Measurements from ENCODE around the gene STUB1.
A peak's percentile ranks its signal among the peaks of the same experiment; 100 is the strongest.

Gene STUB1

GRCh38 chr16:676913-677312 is 3.3 kb upstream of the STUB1 start:
- TF ChIP-seq NFIC (IDR thresholded peaks at IDR 0.05), result no peak
- TF ChIP-seq USF1 (IDR thresholded peaks at IDR 0.05), result no peak
- no peak for TF ChIP-seq RAD21 (IDR thresholded peaks at IDR 0.05; ENCODE audit: low read depth)
- TF ChIP-seq EGR1 (IDR thresholded peaks at IDR 0.05), result no peak
- no peak for TF ChIP-seq TCF12 (IDR thresholded peaks at IDR 0.05; ENCODE audit: low read depth)
- TF ChIP-seq MAX (IDR thresholded peaks at IDR 0.05), result no peak

GRCh38 chr16:677316-678190 is 2.7 kb upstream of the STUB1 start:
- TF ChIP-seq RAD21 (IDR thresholded peaks at IDR 0.05; ENCODE audit: low read depth) (no peak), FOXM1 (IDR thresholded peaks at IDR 0.05; ENCODE audit: borderline replicate concordance, low read depth) (no peak), TCF12 (IDR thresholded peaks at IDR 0.05; ENCODE audit: low read depth) (no peak), NFIC (IDR thresholded peaks at IDR 0.05) (no peak), YY1 (IDR thresholded peaks at IDR 0.05; ENCODE audit: low read depth) (no peak), REST (IDR thresholded peaks at IDR 0.05; ENCODE audit: low read depth) (no peak), EP300 (IDR thresholded peaks at IDR 0.05; ENCODE audit: borderline replicate concordance) (no peak), USF1 (IDR thresholded peaks at IDR 0.05) (no peak), TAF1 (IDR thresholded peaks at IDR 0.05; ENCODE audit: low read depth) (no peak), CEBPB (IDR thresholded peaks at IDR 0.05) (no peak), EGR1 (IDR thresholded peaks at IDR 0.05) (no peak), ZBTB7A (IDR thresholded peaks at IDR 0.05; ENCODE audit: low read depth) (no peak), CREB1 (IDR thresholded peaks at IDR 0.05; ENCODE audit: low read depth) (no peak), TEAD4 (IDR thresholded peaks at IDR 0.05) (no peak), MAX (IDR thresholded peaks at IDR 0.05) (no peak)

GRCh38 chr16:678209-678857 is 1.9 kb upstream of the STUB1 start:
- no peak for TF ChIP-seq EP300 (IDR thresholded peaks at IDR 0.05; ENCODE audit: borderline replicate concordance)
- TF ChIP-seq MAX (IDR thresholded peaks at IDR 0.05), result no peak
- TF ChIP-seq USF1 (IDR thresholded peaks at IDR 0.05), result no peak
- TF ChIP-seq NFIC (IDR thresholded peaks at IDR 0.05), result no peak
- no peak for TF ChIP-seq EGR1 (IDR thresholded peaks at IDR 0.05)
- TF ChIP-seq CREB1 (IDR thresholded peaks at IDR 0.05; ENCODE audit: low read depth), result no peak
- TF ChIP-seq YY1 (IDR thresholded peaks at IDR 0.05; ENCODE audit: low read depth), result no peak
- TF ChIP-seq TEAD4 (IDR thresholded peaks at IDR 0.05), result no peak
- no peak for TF ChIP-seq ZBTB7A (IDR thresholded peaks at IDR 0.05; ENCODE audit: low read depth)
- TF ChIP-seq CEBPB (IDR thresholded peaks at IDR 0.05), result no peak
- TF ChIP-seq REST (IDR thresholded peaks at IDR 0.05; ENCODE audit: low read depth), result no peak
- TF ChIP-seq FOXM1 (IDR thresholded peaks at IDR 0.05; ENCODE audit: borderline replicate concordance, low read depth), result no peak
- no peak for TF ChIP-seq RAD21 (IDR thresholded peaks at IDR 0.05; ENCODE audit: low read depth)

- TF ChIP-seq TAF1 (IDR thresholded peaks at IDR 0.05; ENCODE audit: low read depth) (peak; percentile 34; the same call in 1 of the 2 replicates), TEAD4 (IDR thresholded peaks at IDR 0.05) (no peak), ZBTB7A (IDR thresholded peaks at IDR 0.05; ENCODE audit: low read depth) (peak; percentile 79), MAX (IDR thresholded peaks at IDR 0.05) (peak; percentile 87), USF1 (IDR thresholded peaks at IDR 0.05) (peak; percentile 69), TCF12 (IDR thresholded peaks at IDR 0.05; ENCODE audit: low read depth) (peak; percentile 32; the same call in 1 of the 2 replicates), CEBPB (IDR thresholded peaks at IDR 0.05) (no peak), NFIC (IDR thresholded peaks at IDR 0.05) (no peak; the same call in 1 of the 2 replicates), REST (IDR thresholded peaks at IDR 0.05; ENCODE audit: low read depth) (no peak), FOXM1 (IDR thresholded peaks at IDR 0.05; ENCODE audit: borderline replicate concordance, low read depth) (no peak), EGR1 (IDR thresholded peaks at IDR 0.05) (no peak), RAD21 (IDR thresholded peaks at IDR 0.05; ENCODE audit: low read depth) (no peak), YY1 (IDR thresholded peaks at IDR 0.05; ENCODE audit: low read depth) (peak; percentile 69; the same call in 1 of the 2 replicates), CREB1 (IDR thresholded peaks at IDR 0.05; ENCODE audit: low read depth) (no peak), EP300 (IDR thresholded peaks at IDR 0.05; ENCODE audit: borderline replicate concordance) (no peak)
Measured at GRCh38 chr16:678858-679813, 1.1 kb upstream of the STUB1 start.

Data from Ishikawa (cell line).